Skeletal muscle satellite cell (primary cell): ENCODE results near the gene BNIPL.

Source experiments
- H3K27me3 ChIP-seq: 2 replicates; pipeline ENCODE4 v1.7.0; 2013; ENCODE audit warnings: low read length; ENCODE audit not compliant: control insufficient read depth, insufficient read depth
- H3K36me3 ChIP-seq: 2 replicates; pipeline ENCODE4 v1.7.0; 2013; ENCODE audit warnings: mild to moderate bottlenecking, control low read depth, low read length; ENCODE audit not compliant: insufficient read depth
- H3K4me1 ChIP-seq: 2 replicates; pipeline ENCODE4 v1.7.0; 2013; ENCODE audit warnings: low read length; ENCODE audit not compliant: control insufficient read depth, insufficient read depth
- H3K4me2 ChIP-seq: 2 replicates; pipeline ENCODE4 v1.7.0; 2013; ENCODE audit warnings: mild to moderate bottlenecking, low read length
- H3K4me3 ChIP-seq: 2 replicates; pipeline ENCODE4 v1.7.0; 2013; ENCODE audit warnings: low read length
- H3K9ac ChIP-seq: 2 replicates; pipeline ENCODE4 v1.7.0; 2013; ENCODE audit warnings: mild to moderate bottlenecking, low read depth, low read length, moderate library complexity
- H3K9me3 ChIP-seq: replicated peaks from 2 replicates; pipeline ENCODE4 v1.7.0; 2013; ENCODE audit warnings: mild to moderate bottlenecking, control low read depth, low read length

Gene BNIPL

DNA sequence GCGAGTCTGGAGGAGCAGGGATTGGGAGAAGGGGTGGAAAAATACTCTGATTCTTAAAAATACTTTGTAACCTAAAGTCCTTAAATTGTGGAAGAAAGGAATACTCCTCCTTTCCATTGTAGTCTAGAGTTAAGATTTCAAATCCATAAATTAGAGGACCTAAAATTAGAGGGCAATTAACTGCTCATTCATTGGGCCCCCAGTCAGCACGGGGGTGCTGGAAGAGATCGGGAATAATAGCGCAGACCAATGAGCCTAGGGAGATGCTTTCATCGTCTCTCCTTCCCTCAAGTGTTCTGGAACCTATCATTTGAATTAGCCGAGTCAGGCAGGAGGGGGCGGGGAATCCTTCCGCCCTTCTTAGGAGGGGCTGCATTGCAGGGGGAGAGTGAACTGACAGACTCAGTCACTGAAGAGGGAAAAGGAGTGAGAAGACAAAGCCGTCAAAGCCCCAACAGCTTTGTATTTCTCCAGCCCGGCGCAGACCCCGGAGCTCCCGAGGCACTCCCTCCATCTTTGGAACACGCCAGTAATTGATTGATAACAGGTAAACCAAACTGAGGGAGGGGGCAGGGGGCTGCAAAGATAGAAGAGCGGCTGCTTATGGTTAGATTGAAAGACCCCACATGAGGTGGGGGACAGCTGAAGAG is 23.7 kb downstream of the BNIPL start, which contains the start of gene MLLT11:
Gene MLLT11, plus strand, starts transcription at position 391 of the 650 bp plus-strand sequence. CDS start 6,828 bp downstream, outside the sequence.
- H3K36me3 ChIP-seq: peaks cover 19% of the 10 kb centered on the region
- H3K27me3 ChIP-seq: no peaks in the 10 kb centered on the region
- H3K4me3 ChIP-seq: peak within 1 kb of the TSS; percentile 97
- peaks cover 36% of the 10 kb centered on the region for H3K4me1 ChIP-seq
- peak within 1 kb of the TSS; percentile 98 for H3K9ac ChIP-seq
- no peaks in the 10 kb centered on the region for H3K9me3 ChIP-seq
- H3K4me2 ChIP-seq: peak within 1 kb of the TSS; percentile 96

DNA sequence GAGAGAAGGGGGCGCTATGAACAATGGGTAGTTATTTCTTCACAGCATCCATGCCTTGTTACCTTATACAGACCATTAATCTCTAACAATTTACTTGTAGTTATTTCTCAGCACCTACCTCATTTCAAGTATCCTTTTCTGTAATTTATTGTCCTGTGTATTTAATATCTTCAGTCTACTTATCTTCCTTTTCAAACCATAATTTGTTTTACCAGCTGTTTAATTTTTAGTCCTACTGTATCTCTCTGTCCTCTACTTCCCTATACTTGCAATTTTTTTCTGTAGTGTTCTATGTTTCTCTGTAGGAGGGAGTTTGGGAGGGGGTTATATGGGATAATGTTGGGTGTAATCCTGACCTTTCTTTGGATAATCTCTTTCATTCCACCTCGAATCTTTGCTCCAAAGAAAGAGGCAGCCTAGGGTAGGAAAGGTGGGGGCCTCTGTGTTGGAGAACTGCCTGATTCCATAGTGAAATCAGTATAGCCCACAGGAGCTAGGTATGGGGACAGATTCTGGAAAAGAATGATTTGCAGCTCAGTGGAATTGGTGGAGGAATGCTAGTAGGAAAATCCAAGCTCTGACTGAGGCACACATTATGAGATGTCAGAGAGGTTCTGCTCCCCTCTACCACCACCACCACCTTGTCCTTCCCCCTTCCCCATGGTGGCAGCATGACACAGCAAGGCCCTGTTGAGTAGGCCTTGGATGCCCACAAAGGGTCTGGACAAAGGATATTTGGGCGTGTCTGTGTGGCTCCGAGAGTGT is 24.5 kb downstream of the BNIPL start:
- no peaks in the 10 kb centered on the region for H3K27me3 ChIP-seq
- peak overlapping the region; percentile 97 for H3K4me3 ChIP-seq
- H3K36me3 ChIP-seq: peaks cover 12% of the 10 kb centered on the region
- peaks cover 35% of the 10 kb centered on the region for H3K4me1 ChIP-seq
- H3K9me3 ChIP-seq: no peaks in the 10 kb centered on the region
- peak overlapping the region; percentile 96 for H3K4me2 ChIP-seq
- peak overlapping the region; percentile 98 for H3K9ac ChIP-seq

DNA sequence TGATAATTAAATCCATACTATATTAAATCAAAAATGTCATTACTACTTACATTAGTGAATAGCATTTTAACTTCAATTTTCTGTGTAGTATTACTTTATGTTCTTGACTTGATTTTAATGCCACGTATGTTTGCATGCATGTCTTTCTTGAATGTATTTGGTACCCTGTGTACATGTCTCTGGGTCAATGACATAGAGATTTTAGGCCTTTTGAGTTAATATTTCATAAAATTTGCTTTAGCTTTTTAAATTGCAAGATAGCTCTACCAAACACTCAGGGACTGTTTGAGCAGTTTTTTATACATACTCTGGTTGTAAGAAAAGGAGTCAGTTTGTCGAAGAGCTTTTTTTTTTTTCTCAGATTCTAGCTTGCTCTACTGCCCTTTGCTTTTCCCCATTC is 25.3 kb downstream of the BNIPL start:
- Histone ChIP-seq H3K9me3 (no peaks in the 10 kb centered on the region), H3K4me2 (peak overlapping the region; percentile 96), H3K4me1 (peaks cover 27% of the 10 kb centered on the region), H3K36me3 (peaks cover 9% of the 10 kb centered on the region), H3K27me3 (no peaks in the 10 kb centered on the region), H3K4me3 (peak overlapping the region; percentile 97), H3K9ac (peak overlapping the region; percentile 98)

GRCh38 chr1:151062741-151063371 is 26.5 kb downstream of the BNIPL start:
- Histone ChIP-seq H3K36me3 (peaks cover 13% of the 10 kb centered on the region), H3K4me2 (peak overlapping the region; percentile 62), H3K9ac (peak overlapping the region; percentile 71), H3K4me3 (peak overlapping the region; percentile 54), H3K9me3 (no peaks in the 10 kb centered on the region), H3K27me3 (no peaks in the 10 kb centered on the region), H3K4me1 (peaks cover 17% of the 10 kb centered on the region)

GRCh38 chr1:151065089-151065645 is 28.8 kb downstream of the BNIPL start:
- H3K4me3 ChIP-seq: no peak overlapping the region
- H3K9me3 ChIP-seq: no peaks in the 10 kb centered on the region
- no peaks in the 10 kb centered on the region for H3K27me3 ChIP-seq
- H3K36me3 ChIP-seq: peaks cover 16% of the 10 kb centered on the region
- H3K4me1 ChIP-seq: peaks cover 20% of the 10 kb centered on the region
- H3K4me2 ChIP-seq: no peak overlapping the region
- no peak overlapping the region for H3K9ac ChIP-seq

DNA sequence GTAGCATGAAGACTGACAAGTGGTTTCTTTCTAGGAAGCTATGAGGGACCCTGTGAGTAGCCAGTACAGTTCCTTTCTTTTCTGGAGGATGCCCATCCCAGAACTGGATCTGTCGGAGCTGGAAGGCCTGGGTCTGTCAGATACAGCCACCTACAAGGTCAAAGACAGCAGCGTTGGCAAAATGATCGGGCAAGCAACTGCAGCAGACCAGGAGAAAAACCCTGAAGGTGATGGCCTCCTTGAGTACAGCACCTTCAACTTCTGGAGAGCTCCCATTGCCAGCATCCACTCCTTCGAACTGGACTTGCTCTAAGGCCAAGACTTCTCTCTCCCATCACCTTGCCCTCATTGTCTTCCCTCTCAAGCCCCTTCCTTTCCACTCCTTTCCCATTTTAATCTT is 30.8 kb downstream of the BNIPL start:
- peaks cover 16% of the 10 kb centered on the region for H3K36me3 ChIP-seq
- no peaks in the 10 kb centered on the region for H3K27me3 ChIP-seq
- H3K9ac ChIP-seq: no peak overlapping the region
- H3K9me3 ChIP-seq: no peaks in the 10 kb centered on the region
- no peak overlapping the region for H3K4me2 ChIP-seq
- H3K4me3 ChIP-seq: no peak overlapping the region
- peaks cover 26% of the 10 kb centered on the region for H3K4me1 ChIP-seq

- Histone ChIP-seq H3K27me3 (no peaks in the 10 kb centered on the region), H3K9ac (no peak overlapping the region), H3K4me3 (no peak overlapping the region), H3K4me1 (peaks cover 15% of the 10 kb centered on the region), H3K4me2 (no peak overlapping the region), H3K36me3 (peaks cover 16% of the 10 kb centered on the region), H3K9me3 (no peaks in the 10 kb centered on the region)
These were observed 32.7 kb downstream of the BNIPL start for GRCh38 chr1:151069103-151069486.

GRCh38 chr1:151070474-151071276 is 34.3 kb downstream of the BNIPL start, which contains the start of gene GABPB2:
Gene GABPB2 (plus strand): TSS chr1:151070761. CDS start chr1:151088190, 17,429 bp downstream.
- Histone ChIP-seq H3K27me3 (no peaks in the 10 kb centered on the region), H3K9ac (peak within 1 kb of the TSS; percentile 94), H3K9me3 (no peaks in the 10 kb centered on the region), H3K4me2 (peak within 1 kb of the TSS; percentile 89), H3K4me3 (peak within 1 kb of the TSS; percentile 82), H3K36me3 (peaks cover 16% of the 10 kb centered on the region), H3K4me1 (peaks cover 15% of the 10 kb centered on the region)

DNA sequence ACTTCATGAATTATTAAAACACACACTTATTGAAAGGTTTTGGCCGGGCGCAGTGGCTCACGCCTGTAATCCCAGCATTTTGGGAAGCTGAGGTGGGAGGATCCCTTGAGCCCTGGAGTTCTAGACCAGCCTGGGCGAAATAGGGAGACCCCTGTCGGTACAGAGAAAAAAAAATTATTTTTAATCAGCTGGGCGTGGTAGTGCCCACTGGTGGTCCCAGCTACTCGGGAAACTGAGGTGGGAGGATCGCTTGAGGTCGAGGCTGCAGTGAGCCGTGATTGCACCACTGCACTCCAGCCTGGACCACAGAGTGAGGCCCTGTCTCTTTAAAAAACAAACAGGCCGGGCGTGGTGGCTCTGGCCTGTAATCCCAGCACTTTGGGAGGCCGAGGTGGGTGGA is 35.8 kb downstream of the BNIPL start:
- H3K4me2 ChIP-seq: no peak overlapping the region
- H3K4me1 ChIP-seq: peaks cover 15% of the 10 kb centered on the region

GRCh38 chr1:151085953-151086559 is 49.7 kb downstream of the BNIPL start:
- Histone ChIP-seq H3K36me3 (no peaks in the 10 kb centered on the region), H3K9me3 (no peaks in the 10 kb centered on the region), H3K4me1 (no peaks in the 10 kb centered on the region), H3K9ac (no peak overlapping the region), H3K4me2 (no peak overlapping the region), H3K4me3 (no peak overlapping the region), H3K27me3 (no peaks in the 10 kb centered on the region)

More for the DNA sequence above, 35.8 kb downstream of the BNIPL start:
- Histone ChIP-seq H3K27me3 (no peaks in the 10 kb centered on the region), H3K9me3 (no peaks in the 10 kb centered on the region), H3K36me3 (peaks cover 7% of the 10 kb centered on the region), H3K4me3 (no peak overlapping the region), H3K9ac (no peak overlapping the region)
